ENCODE measurements around the gene BMPER.

The BMPER gene

DNA sequence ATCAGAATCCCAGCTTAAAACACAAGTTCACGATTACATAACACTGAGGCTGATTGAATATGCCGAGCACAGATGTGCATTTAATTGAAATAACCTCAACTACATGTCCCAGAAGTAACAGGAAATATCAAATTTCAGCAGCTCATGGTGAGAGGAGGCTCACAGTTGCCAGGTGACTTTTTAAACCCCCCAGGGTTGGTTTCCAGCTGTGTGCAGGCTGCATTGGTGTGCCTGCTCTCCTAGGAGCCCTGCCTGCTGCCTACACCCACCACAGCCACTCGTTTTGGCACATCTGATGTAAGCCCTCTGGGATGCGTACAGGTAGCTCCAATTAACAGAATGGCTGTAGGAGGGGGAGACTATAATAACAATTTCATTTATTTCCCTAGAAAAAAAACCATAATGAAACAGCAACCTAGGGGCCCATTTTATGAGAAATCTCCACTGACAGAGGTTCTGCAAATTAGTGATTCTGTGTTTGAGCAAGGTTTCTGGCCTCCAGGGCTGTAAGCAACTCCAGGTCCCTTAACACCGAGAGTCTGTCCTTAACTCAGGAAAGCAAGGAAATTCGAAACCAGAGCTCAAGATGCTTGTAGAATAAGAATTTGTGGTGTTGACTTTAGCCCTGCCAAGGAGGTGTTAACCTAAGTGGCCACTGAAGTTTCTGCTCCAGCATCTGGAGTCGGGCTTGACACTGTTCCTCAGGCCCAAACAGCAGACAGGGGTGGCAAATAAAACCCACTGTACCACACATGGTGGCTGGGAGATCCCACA, 161.9 kb downstream of the BMPER start:
- FAIRE-seq: no peak

DNA sequence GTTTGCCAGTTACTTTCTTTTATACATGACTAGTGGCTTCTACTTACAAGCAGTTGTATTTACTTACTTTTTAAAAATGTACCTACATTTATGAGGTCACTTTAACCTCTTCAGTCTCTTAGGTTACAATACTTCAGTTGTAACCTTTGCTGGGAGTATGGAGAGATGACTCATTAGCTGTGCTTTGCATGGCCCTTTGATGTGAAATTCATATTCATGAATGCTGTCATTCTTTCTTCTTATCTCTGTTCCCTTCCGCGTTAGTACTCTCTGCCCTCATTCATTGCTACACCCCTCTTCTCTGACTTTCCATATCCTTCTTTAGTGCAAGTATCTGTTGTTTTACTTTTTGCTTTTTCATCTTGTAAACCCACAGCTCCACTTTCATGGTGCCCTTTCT, 164.3 kb downstream of the BMPER start:
- no peak for FAIRE-seq

DNA sequence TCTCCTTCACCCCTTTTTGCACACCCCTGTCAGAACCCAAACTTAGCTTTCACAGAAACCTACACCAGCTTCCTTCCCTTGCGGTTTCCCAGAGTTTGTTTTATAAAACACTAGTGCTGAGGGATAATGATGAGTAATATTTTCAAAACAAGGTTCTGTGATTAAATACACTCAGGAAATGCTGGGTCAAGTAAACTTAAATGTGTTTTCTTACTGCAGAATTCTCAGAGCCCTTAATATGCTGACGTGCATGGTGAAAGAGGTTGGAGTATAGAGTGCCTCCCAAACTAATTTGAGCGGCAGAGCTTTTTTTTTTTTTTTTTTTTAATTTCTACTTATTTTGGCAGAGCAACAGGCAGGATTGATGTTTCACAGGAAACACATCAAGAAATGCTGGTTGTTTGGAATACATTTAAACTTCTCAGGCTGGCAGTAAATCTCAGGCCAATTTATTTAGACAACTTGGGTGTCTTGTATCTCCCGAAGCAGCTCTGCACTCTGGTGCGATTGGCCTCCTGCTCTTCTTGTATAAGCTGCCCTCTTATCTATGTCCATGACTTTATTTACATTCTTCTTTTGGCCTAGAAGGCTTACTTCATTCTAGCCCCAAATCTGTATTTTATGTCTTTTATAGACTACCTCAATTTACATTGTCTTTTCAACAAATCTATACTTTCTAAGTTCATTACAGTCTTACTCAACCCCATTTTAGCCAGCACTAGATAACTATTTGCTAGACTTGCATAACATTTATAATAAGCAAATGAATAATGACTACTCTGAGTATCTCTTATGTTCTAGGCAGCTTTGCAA, 165.4 kb downstream of the BMPER start:
- FAIRE-seq: no peak

DNA sequence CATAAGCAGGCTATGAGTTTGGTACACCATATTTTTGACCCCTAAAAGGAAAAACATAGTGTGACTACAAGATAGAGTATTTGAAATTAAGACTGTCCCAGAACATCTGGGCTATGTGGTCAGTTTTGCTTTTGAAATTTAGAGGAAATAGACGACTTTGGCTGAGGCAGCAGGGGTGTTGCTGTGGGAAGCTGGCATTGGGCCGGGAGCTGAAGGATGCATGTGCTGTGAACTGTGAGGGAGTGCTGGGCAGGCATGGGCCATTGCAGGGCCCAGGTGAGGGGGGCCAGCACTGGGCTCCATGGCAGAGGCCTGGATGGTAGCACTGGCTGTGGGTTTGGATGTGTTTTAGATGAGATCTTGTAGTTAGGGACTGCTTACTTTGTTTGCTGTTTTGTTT, 168.3 kb downstream of the BMPER start:
- no peak for FAIRE-seq

DNA sequence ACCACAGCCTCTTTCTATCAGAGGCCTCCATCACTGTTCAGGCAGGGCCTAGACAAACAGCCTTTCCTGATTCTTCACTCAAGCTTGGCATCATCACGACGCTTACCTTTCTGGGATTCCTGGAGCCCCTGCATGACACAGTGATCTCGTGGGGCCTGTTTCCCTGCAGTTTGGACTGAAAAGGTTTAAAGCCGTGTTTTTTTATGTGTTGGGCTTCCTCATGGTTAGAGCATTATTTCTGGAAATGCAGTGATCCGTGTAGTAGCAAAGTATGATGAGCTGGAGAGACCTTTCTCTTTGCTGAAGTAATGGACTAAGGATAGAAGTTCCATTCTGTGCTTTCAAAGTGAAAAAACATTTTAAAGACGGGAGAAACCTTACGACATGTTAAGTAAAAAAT, 169.1 kb downstream of the BMPER start:
- FAIRE-seq: no peak

DNA sequence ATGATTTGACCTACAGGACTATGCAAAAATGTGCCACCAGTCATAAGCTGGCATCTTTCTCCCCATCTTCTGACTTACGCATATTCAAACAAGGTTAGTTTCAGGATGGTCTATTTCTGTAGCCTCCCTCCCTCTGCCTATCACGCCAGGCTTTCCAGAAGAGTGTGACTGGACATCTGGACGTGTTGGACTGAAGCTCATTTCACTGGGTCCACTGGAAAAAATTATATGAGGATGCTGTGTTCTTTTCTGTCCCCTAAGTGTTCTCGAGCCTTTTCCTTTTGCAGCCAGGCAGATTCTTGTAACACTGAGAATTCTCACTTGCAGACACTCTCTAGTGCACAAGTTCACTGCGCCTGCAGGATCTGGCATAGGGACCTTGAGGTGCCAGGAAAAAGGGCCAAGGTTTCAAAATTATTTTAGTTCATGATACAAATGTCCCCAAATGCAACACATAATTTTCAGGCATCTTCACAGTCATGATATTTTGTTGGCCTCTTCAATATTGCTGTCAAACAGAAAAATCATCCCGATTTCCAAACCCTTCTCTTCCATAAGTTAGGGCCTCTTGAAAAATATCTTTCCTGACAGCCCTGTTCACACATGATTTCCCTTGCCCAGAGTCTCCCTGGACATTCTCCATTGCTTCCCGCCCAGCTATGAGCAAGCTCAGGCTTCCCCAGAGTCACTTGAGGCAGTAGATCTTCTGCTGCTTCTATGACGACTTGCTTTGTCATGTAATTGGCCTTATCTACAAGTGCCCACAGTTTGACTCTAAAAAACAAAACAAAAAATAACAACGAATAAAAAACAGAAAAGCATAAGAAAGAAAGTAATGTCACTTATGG, 170.4 kb downstream of the BMPER start:
- FAIRE-seq: no peak

DNA sequence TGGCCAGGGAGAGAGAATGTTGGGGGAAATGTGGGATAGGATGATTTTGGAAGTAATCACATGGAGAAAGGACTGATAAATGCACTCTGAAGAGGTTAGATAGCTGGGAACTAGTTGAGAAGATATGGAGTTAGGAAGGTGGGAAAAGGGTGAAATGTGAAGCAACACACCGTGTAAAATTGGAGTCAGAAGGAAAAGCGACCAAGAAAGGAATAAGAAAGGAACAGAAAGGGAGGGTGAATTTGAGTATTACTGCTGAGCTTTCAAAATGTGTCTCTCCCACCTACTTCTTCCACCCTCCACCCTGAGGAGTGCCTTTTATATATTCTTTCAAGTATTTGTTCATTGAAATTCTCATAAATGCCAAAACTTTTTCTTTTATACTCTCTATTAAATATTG, 171.8 kb downstream of the BMPER start:
- no peak for FAIRE-seq

DNA sequence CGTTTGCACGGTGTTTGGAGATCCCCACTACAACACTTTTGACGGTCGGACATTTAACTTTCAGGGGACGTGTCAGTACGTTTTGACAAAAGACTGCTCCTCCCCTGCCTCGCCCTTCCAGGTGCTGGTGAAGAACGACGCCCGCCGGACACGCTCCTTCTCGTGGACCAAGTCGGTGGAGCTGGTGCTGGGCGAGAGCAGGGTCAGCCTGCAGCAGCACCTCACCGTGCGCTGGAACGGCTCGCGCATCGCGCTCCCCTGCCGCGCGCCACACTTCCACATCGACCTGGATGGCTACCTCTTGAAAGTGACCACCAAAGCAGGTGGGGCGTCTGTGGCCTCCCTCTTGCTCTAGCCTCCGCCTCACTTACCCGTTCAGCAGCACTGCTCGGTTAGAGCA, 173.5 kb downstream of the BMPER start:
- FAIRE-seq: no peak

DNA sequence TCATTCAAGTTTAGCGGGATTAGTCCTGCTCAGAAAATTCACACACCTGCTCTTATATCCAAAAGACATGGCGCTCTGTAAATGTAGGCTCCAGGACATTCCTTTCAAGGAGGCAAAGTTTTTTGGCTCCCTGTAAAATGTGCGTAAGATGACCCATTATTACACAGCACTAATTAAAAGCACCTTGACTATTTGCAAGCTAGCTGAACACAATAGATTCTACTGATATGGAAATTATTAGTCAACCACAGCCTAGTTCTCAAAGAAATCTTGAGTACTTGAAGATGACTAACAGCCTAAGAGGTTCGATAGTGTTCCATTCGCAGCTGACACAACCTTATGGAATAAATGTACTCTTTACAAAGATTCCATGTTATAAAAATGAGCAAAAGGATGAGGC, 175.2 kb downstream of the BMPER start:
- no peak for FAIRE-seq

DNA sequence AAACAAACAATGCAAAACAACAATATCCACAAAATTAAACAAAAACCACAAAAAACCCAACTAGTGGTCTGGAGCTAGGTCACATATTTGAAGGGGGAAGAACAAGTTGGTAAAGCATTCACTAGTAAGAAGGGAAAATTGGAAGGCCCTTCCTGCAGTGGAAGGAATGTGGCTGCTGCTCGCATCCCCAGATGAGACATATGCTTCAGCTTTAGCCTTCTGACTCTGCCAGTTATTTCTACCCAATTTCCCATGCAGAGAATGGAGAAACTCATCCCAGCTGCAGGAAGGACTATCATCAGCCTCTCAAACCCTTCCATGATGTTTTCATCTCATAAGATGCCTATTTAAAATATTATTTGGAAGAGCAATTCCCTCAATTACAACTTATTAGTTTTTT, 176.6 kb downstream of the BMPER start:
- no peak for FAIRE-seq

DNA sequence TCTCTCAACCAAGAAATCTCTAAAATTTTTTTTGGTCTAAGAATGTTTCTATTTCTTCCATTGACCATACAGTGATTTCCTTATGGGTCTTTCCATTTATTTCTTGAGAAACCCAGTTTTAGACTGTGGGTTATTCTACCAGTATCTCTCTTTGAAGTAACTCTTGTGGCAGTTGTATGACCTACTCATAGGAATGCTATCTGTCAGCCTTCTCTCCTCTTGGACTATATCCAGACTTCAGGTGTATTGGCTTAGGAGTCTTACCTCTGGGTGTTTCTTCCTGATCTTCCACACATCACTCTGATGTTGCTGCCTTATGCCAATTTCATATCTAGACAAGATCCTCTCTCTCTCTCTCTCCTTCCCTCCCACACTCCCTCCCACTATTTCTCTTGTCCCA, 178.1 kb downstream of the BMPER start:
- no peak for FAIRE-seq

DNA sequence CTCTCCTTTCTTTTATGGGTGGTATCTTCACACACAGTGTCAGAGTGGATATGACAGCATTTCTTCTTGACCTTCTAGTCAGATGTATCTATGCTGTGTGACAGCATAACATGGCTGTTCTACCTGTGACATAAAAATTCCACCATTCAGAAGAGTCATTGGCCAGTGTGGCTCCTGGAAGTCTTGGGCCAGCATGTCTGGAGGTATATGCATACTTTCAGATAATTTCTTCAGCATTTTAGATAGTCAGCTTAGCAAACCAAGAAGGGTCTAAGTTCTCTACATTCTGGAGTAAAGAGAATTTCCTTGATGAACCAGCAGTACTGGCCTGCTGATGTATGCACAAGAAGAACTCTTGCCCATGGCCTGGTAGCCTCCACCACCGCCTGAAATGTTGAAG, 179.3 kb downstream of the BMPER start:
- no peak for FAIRE-seq

DNA sequence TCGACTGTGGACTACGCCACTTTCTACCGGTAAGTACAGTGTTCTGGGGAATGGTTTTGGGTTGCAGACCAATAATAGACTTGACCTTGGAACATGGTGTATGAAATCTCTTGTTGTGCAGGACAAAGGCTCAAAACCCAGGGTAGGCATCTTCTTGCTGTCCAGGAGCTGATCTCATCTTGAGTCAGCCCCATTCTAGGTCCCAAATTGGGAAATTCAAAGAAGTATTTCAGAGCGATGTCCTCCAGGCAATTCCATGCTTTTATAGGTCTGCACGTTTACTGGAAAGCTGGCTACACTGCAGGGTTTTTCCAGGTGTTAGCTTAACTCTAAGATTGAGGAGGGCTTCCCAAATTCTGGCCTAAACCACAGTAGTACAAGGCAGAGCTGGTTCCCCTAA, 180.7 kb downstream of the BMPER start:
- no peak for FAIRE-seq

DNA sequence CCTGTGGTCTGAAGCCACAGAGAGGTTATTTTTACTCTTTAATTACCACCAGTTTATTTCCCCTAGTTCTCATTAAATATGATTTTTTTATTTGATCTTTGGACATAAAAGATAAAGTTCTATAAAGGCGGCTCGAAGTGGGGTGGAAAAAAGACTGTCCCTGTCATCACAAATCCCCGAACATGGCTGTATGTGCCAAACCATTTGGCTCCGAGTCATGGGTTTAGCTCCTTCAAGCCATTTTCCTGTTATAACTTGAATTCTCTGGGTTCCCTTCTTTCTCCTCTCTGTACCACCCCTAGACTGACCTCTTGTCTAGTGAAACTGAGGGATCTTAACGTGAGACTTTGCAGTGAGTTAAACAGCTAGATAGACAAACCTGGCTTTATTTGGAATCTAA, 181.6 kb downstream of the BMPER start:
- no peak for FAIRE-seq

DNA sequence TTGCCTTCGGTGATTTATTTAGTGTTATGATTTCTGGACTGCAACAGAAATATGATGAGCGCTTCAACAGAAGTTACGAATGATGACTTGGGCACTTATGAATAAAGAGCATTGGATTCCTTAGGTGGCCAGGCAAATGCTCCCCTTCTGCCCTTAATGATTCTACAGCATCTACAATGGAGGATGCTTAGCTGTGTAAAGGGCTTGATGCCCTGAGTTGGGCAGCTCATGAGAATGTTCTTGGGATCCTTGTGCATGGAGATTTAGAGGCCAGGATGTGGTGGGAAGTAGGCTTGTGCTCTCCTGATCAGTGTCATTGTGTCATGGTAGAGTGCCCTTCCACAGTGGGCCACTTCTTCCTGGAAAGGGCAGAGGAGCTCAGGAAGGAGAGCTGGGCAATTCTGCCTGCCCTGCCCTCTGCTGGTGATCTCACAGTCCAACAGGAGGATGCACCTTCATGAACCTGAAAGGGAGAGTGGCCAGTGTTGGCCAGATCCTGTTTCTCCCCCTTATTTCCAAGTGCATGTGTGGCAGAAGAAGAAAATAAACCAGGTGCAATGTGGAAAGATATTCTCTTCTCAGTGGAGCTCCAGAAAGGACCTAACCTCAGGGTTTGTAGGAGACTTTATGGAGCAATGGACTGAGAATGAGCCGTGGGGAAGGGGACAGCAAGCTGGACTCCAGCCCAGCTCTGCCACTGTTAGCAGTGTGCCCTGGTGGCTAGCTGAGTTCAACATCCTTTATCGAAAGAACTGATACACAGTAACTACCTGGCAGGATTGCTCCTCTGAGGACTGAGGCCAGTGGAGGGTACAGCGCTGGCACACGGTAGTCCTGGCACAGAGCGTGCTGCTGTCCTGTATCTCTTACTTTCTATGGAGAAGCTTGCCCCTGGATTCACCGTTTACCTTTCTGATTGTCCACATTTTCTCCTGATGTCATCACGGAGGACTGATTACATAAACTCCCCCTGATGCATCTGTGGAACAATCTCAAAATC, 182.9 kb downstream of the BMPER start:
- no peak for FAIRE-seq

DNA sequence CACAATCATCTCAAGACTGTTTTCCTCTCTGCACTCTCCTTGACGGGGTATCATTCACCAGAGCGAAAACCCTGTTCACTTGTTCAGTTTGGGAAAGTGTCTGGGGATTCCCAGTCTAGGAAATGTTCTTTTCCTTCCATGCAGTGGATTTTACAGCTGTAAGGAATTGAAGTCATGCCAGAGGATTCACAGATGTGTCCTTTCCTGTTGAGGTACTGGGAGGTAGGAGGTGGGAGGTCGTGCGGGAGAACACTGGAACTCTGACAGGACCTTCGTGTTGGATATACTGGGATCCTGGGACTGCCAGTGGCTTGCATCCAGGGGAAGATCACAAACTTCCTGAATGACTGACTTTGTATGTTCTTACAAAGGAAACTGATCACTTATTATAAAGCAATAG, 185.5 kb downstream of the BMPER start:
- FAIRE-seq: no peak

DNA sequence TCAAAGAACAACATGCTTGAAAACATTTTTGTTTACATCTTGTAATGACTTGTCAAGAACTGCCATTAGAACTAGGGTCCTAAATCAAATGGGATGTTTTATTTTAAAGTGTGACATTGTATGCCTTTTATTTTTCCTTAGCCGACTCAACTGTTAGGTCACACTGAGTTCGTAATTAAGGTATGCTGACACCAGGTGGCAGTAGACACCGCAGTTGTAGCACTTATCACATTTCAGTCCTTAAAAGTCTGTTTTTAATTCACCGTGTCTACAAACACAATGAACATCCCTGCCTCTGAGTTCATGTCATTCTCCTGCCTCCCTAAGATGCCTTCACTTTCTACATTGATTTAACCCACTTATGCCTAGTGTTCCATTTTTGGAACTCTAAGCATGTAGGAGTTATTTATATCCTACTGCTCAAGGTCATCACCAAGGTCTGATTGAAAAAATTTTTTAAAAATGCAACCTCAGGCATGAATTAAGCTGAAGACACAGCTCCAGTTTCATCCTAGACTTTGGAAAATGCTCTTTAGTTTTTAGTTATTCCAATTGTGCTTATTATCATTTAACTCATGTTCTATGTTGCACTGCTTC, 186.1 kb downstream of the BMPER start:
- FAIRE-seq: peak; percentile 25

DNA sequence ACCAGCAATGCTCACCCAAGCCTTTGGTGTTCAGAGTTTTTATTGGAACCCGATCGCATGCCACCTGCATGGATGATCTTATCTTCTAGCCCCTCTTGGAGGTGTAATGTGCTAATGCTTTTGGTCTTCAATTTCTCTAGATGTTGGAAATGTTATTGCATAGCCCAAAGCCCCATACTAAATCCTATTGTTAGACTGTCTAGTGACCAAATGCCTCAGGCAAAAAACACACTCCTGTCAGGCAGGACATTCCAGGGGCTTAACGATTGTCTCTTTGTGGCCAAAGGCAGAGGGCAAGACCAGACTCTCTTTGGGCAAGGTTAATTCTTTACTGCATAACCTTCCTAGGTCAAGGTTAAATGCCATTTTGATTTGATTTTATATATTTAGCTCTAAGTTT, 187.9 kb downstream of the BMPER start:
- FAIRE-seq: no peak

DNA sequence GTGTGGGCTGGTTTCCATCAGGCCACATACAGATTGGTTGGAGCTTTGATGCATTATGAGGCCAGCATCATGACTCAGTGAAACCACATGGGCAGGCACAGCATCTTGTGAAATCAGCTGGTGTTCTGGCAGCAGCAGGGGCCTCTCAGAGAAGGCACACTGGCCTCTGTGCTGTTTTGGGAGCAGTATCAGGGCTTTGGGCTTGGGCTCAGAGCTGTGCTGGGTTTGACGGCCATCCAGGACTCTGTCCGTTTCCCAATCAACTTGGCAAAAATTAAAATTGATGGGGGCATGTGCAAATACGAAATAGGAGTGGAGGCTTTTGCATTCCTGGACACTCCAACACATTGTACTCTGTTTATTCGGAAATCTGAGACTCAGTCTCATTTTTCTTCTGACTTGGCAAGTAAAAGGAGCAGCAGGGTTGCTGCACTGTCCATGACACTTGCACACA, 190.9 kb downstream of the BMPER start:
- FAIRE-seq: no peak

DNA sequence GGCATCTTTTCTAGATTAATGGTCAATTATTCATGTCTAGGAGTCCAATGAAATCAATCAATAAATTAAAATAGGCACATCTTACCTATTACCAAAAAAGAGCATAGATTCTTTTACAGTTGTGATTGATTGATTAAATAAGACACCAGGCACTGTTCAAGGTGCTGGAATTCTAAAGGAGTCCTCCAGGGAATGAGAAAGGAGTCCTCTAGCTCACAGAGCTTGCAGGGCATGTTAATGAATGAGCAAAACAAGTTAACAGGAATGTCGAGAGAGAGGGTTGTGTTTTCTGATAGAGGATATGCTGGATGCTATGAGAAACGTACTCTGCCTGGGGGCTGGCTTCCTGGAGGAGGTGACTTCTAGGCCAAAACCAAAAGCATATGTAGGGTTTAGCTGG, 191.4 kb downstream of the BMPER start:
- no peak for FAIRE-seq

DNA sequence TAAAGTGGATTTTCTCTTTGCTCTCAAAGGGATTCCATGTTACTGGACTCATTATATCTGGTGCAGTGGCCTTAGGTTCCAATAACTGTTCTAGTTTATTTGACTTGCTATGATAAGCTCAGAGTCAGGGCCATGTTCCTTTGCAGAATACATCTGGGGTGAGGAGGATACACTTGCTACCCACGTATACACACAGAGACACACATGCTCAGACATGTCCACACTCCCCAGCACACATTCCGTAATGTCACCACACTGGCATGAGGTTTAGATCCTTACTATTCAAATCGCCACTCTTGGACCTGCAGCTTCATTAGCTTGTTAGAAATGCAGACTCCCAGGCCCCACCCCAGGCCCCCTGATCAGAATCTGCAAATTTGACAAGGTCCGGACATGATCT, 195.3 kb downstream of the BMPER start:
- no peak for FAIRE-seq

DNA sequence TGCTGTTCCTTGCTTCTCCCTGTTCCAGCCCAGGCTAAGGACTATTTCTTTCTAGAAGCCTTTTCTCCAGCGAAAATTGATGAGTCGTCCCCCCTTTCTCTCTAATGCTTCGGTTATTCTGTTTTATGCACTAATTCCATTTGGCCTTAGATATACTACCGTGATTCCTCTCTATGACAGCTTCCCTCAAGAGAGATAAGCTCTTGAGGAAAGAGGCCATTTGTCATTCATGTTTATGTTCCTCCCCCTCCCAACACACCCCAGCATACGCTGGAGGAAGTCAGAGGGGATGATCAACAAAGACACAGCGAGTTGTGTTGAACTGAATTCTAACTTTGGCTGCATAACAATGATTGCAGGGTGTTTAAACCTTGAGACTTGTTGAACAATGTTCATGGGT, 198.8 kb downstream of the BMPER start:
- no peak for FAIRE-seq
